GM23338 (cell line): ENCODE results near the gene B4GALT3. TPM values are rescaled to one million over a fixed set of nuclear protein-coding genes. Genes with fewer than 3 reads are reported as not detected.

Source experiments
- ATAC-seq: fragments of 200-7000 bp; cut with Tn5 transposase; 3 replicates; pipeline ENCODE4 v1.9.1; 2020
- DNase-seq: peaks from one replicate; pipeline ENCODE4 v3.0.0-alpha.2; 2015; ENCODE audit warnings: low spot score
- H2AFZ ChIP-seq: fragments of 200-600 bp; sonication (generic); 2 replicates; pipeline ENCODE4 v1.8.0; 2016; ENCODE audit warnings: antibody characterized with exemption, mild to moderate bottlenecking, moderate library complexity
- H3F3A ChIP-seq: fragments of 200-600 bp; sonication (generic); replicated peaks from 2 replicates; pipeline ENCODE4 v1.8.0; 2017; ENCODE audit warnings: antibody characterized with exemption, mixed run types, low read depth
- H3K27ac ChIP-seq: fragments of 200-600 bp; sonication (generic); 2 replicates; pipeline ENCODE4 v1.6.1; 2016; ENCODE audit warnings: low read depth
- H3K27me3 ChIP-seq: fragments of 200-600 bp; sonication (generic); 2 replicates; pipeline ENCODE4 v1.8.0; 2016; ENCODE audit warnings: mild to moderate bottlenecking, mixed run types, moderate library complexity; ENCODE audit not compliant: insufficient read depth
- H3K36me3 ChIP-seq: fragments of 200-600 bp; sonication (generic); 2 replicates; pipeline ENCODE4 v1.8.0; 2016; ENCODE audit warnings: mild to moderate bottlenecking; ENCODE audit not compliant: insufficient read depth
- H3K4me1 ChIP-seq: fragments of 200-600 bp; sonication (generic); 2 replicates; pipeline ENCODE4 v1.8.0; 2016; ENCODE audit warnings: mild to moderate bottlenecking, moderate library complexity; ENCODE audit not compliant: insufficient read depth
- H3K4me2 ChIP-seq: fragments of 200-600 bp; sonication (generic); 2 replicates; pipeline ENCODE4 v1.7.1; 2017; ENCODE audit warnings: mixed run types
- H3K4me3 ChIP-seq: fragments of 200-600 bp; sonication (generic); 2 replicates; pipeline ENCODE4 v1.6.1; 2016; ENCODE audit warnings: mixed run types
- H3K79me2 ChIP-seq: fragments of 200-600 bp; sonication (generic); replicated peaks from 2 replicates; pipeline ENCODE4 v1.8.0; 2017; ENCODE audit warnings: mild to moderate bottlenecking; ENCODE audit not compliant: insufficient read depth
- H3K9me2 ChIP-seq: fragments of 200-600 bp; sonication (generic); 2 replicates; pipeline ENCODE4 v1.8.0; 2017; ENCODE audit not compliant: insufficient read depth
- H4K20me1 ChIP-seq: fragments of 200-600 bp; sonication (generic); replicated peaks from 2 replicates; pipeline ENCODE4 v1.8.0; 2017; ENCODE audit warnings: mild to moderate bottlenecking; ENCODE audit not compliant: insufficient read depth
- H3K27ac Mint-ChIP-seq: 2 replicates; pipeline ENCODE4 v1.8.0; 2020; ENCODE audit warnings: inconsistent platforms, mild to moderate bottlenecking, moderate library complexity, mixed read lengths
- H3K27me3 Mint-ChIP-seq: 3 replicates; pipeline ENCODE4 v1.8.0; 2022; ENCODE audit warnings: low read depth, mild to moderate bottlenecking, moderate library complexity, mixed read lengths, inconsistent platforms; ENCODE audit not compliant: insufficient read depth, poor library complexity
- H3K36me3 Mint-ChIP-seq: 3 replicates; pipeline ENCODE4 v1.8.0; 2021; ENCODE audit warnings: low read depth, mild to moderate bottlenecking, inconsistent platforms, moderate library complexity, mixed read lengths
- H3K4me1 Mint-ChIP-seq: 3 replicates; pipeline ENCODE4 v1.8.0; 2020; ENCODE audit warnings: mild to moderate bottlenecking, inconsistent platforms, mixed read lengths
- H3K4me3 Mint-ChIP-seq: 3 replicates; pipeline ENCODE4 v1.8.0; 2021; ENCODE audit warnings: moderate library complexity, mild to moderate bottlenecking, inconsistent platforms, mixed read lengths
- H3K9me3 Mint-ChIP-seq: 3 replicates; pipeline ENCODE4 v1.8.0; 2020; ENCODE audit warnings: moderate library complexity, mild to moderate bottlenecking, inconsistent platforms, mixed read lengths
- CREB1 ChIP-seq: fragments of 250-450 bp; sonication (Bioruptor Pico); IDR thresholded peaks from 2 replicates; pipeline ENCODE4 v1.5.0; 2020; ENCODE audit warnings: low read depth, mild to moderate bottlenecking, moderate library complexity
- EZH2 ChIP-seq: fragments of 200-600 bp; sonication (generic); IDR thresholded peaks from one replicate; pipeline ENCODE4 v1.8.0; 2017; ENCODE audit warnings: antibody characterized with exemption, mild to moderate bottlenecking, low read depth; ENCODE audit not compliant: unreplicated experiment
- EZH2phosphoT487 ChIP-seq: fragments of 200-600 bp; sonication (generic); IDR thresholded peaks from one replicate; pipeline ENCODE4 v1.8.1; 2018; ENCODE audit warnings: antibody characterized with exemption; ENCODE audit not compliant: unreplicated experiment
- JUNB ChIP-seq: IDR thresholded peaks from one replicate; pipeline ENCODE4 v1.6.1; 2016; ENCODE audit warnings: antibody characterized with exemption; ENCODE audit not compliant: unreplicated experiment
- NANOG ChIP-seq: IDR thresholded peaks from 2 replicates; pipeline ENCODE4 v1.6.1; 2016; ENCODE audit warnings: antibody characterized with exemption, borderline replicate concordance
- POLR2AphosphoS5 ChIP-seq: IDR thresholded peaks from 2 replicates; pipeline ENCODE4 v1.6.1; 2016; ENCODE audit warnings: antibody characterized with exemption, low read depth
- STAT1 ChIP-seq: IDR thresholded peaks from one replicate; pipeline ENCODE4 v1.6.1; 2016; ENCODE audit warnings: antibody characterized with exemption; ENCODE audit not compliant: unreplicated experiment
- ZNF114 ChIP-seq: fragments of 250-450 bp; sonication (Bioruptor Pico); IDR thresholded peaks from 2 replicates; pipeline ENCODE4 v1.5.0; 2020; ENCODE audit warnings: mild to moderate bottlenecking, moderate library complexity
- polyA plus RNA-seq: library from polyadenylated mRNA; unstranded; fragments of >200 nt; fragmentation: Nextera tagmentation; extraction: Ambion mirVana; gene quantifications from 2 replicates; pipeline ENCODE4 v1.2.1, GENCODE V29; 2016
- total RNA-seq: library from RNA; depleted of rRNA; stranded (reverse); fragments of >200 nt; shearing (Covaris generic); gene quantifications from 2 replicates; pipeline ENCODE4 v1.2.3, GENCODE V29; 2014
- TF ChIP-seq, protein P1 (sequence below), 2 experiments: fragments of 200-600 bp in 1 of 2; sonication (generic) in 1 of 2; conservative IDR thresholded peaks; 2 replicates each; pipeline versions ENCODE4 v1.5.1 to v1.6.1; 2016 to 2017; ENCODE audit warnings: antibody characterized with exemption in 2 of 2, low read depth in 2 of 2, mild to moderate bottlenecking in 2 of 2, moderate library complexity in 1 of 2
- TF ChIP-seq, protein P2 (sequence below): fragments of 250-450 bp; sonication (Bioruptor Pico); IDR thresholded peaks from 2 replicates; pipeline ENCODE4 v1.5.0; 2020; ENCODE audit warnings: mild to moderate bottlenecking, moderate library complexity
- TF ChIP-seq, protein P3 (sequence below): IDR thresholded peaks from 2 replicates; pipeline ENCODE4 v1.6.1; 2016; ENCODE audit warnings: antibody characterized with exemption

Gene B4GALT3
- total and polyA plus RNA-seq, 2 experiments from 2014 or later = 24.2 to 35.8 TPM

DNA sequence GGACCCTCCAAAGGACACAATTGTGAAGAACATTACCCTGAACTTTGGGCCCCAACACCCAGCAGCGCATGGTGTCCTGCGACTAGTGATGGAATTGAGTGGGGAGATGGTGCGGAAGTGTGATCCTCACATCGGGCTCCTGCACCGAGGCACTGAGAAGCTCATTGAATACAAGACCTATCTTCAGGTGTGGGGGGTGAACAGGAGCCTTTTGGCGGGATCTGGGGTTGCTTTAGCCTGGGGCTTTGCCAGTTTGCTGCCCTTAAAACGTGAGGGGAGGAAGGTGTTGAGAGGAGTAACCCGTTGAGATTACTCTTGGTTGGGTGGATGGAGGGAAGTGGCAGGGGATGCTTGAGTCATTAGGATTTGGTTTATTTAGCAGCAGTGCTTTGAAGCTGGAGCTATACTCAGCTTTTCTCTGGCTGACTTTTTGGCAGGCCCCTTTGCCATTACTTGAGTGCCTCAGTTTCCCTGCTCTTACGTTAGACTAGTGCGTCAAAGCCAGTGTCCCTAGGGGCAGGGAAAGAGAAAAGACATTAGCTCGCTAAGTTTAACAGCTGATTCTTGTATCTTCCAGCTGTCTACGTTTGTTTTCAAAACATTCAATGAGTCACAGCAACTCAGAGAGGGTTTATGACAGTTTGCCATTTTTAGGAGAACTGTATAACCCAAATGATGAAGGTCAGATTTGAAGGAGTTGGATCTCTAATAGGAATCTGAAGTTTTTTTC, 29.3 kb upstream of the B4GALT3 start (continued):
- TF ChIP-seq, protein P1, sequence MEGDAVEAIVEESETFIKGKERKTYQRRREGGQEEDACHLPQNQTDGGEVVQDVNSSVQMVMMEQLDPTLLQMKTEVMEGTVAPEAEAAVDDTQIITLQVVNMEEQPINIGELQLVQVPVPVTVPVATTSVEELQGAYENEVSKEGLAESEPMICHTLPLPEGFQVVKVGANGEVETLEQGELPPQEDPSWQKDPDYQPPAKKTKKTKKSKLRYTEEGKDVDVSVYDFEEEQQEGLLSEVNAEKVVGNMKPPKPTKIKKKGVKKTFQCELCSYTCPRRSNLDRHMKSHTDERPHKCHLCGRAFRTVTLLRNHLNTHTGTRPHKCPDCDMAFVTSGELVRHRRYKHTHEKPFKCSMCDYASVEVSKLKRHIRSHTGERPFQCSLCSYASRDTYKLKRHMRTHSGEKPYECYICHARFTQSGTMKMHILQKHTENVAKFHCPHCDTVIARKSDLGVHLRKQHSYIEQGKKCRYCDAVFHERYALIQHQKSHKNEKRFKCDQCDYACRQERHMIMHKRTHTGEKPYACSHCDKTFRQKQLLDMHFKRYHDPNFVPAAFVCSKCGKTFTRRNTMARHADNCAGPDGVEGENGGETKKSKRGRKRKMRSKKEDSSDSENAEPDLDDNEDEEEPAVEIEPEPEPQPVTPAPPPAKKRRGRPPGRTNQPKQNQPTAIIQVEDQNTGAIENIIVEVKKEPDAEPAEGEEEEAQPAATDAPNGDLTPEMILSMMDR (conservative IDR thresholded peaks at IDR 0.05; ENCODE audit: low read depth in 2 of 2) = no peak
- TF ChIP-seq EZH2 = no peak
- no peak for TF ChIP-seq NANOG
- no peak for TF ChIP-seq ZNF114 (CRISPR knock-in tag)

DNA sequence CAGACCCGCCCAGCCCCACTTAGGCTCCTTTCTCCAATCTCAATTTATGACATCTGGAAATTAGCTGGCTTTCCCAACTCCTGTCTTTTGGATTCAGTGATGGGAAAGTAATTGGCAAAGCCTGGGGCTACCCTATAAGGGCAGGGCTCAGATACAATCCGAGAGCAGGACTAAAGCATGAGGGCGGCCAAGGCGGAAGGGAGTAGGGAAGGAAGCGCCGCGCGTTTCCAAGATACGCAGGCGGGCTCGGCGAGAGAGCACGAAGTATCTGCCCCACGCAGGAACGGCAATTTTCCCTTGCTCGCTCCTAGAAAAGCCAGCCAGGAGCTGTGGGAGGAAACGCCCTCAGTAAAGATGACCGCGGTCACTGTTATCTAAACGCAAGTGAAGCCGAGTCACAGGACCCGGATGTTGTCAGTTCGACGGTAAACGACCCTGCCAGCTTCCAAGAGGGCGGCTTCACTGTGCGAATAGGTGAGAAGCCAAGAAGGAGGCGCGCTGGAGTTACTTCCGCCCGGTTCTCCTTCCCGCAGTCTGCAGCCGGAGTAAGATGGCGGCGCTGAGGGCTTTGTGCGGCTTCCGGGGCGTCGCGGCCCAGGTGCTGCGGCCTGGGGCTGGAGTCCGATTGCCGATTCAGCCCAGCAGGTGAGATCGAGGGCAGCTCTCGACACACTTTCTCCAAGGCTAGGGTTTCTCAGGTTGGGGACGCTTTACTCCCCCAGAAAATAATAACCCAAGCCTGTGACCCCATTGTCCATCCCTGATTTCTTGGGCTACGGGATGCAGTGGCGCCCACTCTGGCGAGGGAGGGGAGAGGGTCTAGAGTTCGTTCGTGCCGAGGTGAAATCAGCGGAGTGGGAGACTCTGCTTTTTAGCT, 24.8 kb upstream of the B4GALT3 start, which contains the start of gene NDUFS2:
NDUFS2 (plus strand) TSS at position 532 of the 877 bp plus-strand sequence; CDS start at position 551, 19 bp downstream.
- peak within 1 kb of the TSS; percentile 57 for H2AFZ ChIP-seq
- ATAC-seq = peak; percentile 73
- H3K9me3 Mint-ChIP-seq = no peaks in the 10 kb centered on the region; the same call in 2 of the 3 replicates
- no peak for TF ChIP-seq STAT1
- TF ChIP-seq CREB1 = peak; percentile 74
- no peak for TF ChIP-seq EZH2phosphoT487
- TF ChIP-seq, protein P2, sequence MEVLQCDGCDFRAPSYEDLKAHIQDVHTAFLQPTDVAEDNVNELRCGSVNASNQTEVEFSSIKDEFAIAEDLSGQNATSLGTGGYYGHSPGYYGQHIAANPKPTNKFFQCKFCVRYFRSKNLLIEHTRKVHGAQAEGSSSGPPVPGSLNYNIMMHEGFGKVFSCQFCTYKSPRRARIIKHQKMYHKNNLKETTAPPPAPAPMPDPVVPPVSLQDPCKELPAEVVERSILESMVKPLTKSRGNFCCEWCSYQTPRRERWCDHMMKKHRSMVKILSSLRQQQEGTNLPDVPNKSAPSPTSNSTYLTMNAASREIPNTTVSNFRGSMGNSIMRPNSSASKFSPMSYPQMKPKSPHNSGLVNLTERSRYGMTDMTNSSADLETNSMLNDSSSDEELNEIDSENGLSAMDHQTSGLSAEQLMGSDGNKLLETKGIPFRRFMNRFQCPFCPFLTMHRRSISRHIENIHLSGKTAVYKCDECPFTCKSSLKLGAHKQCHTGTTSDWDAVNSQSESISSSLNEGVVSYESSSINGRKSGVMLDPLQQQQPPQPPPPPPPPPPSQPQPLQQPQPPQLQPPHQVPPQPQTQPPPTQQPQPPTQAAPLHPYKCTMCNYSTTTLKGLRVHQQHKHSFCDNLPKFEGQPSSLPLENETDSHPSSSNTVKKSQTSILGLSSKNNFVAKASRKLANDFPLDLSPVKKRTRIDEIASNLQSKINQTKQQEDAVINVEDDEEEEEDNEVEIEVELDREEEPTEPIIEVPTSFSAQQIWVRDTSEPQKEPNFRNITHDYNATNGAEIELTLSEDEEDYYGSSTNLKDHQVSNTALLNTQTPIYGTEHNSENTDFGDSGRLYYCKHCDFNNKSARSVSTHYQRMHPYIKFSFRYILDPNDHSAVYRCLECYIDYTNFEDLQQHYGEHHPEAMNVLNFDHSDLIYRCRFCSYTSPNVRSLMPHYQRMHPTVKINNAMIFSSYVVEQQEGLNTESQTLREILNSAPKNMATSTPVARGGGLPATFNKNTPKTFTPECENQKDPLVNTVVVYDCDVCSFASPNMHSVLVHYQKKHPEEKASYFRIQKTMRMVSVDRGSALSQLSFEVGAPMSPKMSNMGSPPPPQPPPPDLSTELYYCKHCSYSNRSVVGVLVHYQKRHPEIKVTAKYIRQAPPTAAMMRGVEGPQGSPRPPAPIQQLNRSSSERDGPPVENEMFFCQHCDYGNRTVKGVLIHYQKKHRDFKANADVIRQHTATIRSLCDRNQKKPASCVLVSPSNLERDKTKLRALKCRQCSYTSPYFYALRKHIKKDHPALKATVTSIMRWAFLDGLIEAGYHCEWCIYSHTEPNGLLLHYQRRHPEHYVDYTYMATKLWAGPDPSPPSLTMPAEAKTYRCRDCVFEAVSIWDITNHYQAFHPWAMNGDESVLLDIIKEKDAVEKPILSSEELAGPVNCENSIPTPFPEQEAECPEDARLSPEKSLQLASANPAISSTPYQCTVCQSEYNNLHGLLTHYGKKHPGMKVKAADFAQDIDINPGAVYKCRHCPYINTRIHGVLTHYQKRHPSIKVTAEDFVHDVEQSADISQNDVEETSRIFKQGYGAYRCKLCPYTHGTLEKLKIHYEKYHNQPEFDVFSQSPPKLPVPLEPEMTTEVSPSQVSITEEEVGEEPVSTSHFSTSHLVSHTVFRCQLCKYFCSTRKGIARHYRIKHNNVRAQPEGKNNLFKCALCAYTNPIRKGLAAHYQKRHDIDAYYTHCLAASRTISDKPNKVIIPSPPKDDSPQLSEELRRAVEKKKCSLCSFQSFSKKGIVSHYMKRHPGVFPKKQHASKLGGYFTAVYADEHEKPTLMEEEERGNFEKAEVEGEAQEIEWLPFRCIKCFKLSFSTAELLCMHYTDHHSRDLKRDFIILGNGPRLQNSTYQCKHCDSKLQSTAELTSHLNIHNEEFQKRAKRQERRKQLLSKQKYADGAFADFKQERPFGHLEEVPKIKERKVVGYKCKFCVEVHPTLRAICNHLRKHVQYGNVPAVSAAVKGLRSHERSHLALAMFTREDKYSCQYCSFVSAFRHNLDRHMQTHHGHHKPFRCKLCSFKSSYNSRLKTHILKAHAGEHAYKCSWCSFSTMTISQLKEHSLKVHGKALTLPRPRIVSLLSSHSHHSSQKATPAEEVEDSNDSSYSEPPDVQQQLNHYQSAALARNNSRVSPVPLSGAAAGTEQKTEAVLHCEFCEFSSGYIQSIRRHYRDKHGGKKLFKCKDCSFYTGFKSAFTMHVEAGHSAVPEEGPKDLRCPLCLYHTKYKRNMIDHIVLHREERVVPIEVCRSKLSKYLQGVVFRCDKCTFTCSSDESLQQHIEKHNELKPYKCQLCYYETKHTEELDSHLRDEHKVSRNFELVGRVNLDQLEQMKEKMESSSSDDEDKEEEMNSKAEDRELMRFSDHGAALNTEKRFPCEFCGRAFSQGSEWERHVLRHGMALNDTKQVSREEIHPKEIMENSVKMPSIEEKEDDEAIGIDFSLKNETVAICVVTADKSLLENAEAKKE (CRISPR knock-in tag) = no peak
- TF ChIP-seq POLR2AphosphoS5 = peak; percentile 89
- TF ChIP-seq, protein P3, sequence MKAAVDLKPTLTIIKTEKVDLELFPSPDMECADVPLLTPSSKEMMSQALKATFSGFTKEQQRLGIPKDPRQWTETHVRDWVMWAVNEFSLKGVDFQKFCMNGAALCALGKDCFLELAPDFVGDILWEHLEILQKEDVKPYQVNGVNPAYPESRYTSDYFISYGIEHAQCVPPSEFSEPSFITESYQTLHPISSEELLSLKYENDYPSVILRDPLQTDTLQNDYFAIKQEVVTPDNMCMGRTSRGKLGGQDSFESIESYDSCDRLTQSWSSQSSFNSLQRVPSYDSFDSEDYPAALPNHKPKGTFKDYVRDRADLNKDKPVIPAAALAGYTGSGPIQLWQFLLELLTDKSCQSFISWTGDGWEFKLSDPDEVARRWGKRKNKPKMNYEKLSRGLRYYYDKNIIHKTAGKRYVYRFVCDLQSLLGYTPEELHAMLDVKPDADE = peak; percentile 98
- TF ChIP-seq, protein P1 (conservative IDR thresholded peaks at IDR 0.05; ENCODE audit: low read depth in 2 of 2) = peak; percentile 50 to 52
- TF ChIP-seq JUNB = no peak
- 0 out of 2 replicates have a peak, but pooled peaks have one; percentile 32 for TF ChIP-seq NANOG

More for the DNA sequence above, 24.8 kb upstream of the B4GALT3 start, which contains the start of gene NDUFS2:
- H3F3A ChIP-seq = peaks cover 35% of the 10 kb centered on the region; the same call in 1 of the 2 replicates
- peaks cover 32% of the 10 kb centered on the region for H3K79me2 ChIP-seq
- H3K36me3 ChIP-seq = peaks cover 11% of the 10 kb centered on the region
- peaks cover 35% of the 10 kb centered on the region for H3K36me3 Mint-ChIP-seq
- no peaks in the 10 kb centered on the region; the same call in 1 of the 2 replicates for H4K20me1 ChIP-seq
- peak within 1 kb of the TSS; percentile 85 for H3K4me2 ChIP-seq
- H3K27ac Mint-ChIP-seq = peak within 1 kb of the TSS; percentile 98
- H3K4me3 Mint-ChIP-seq = peak within 1 kb of the TSS; percentile 89
- H3K4me1 ChIP-seq = peaks cover 46% of the 10 kb centered on the region
- H3K4me1 Mint-ChIP-seq = peaks cover 52% of the 10 kb centered on the region
- H3K27me3 Mint-ChIP-seq = peaks cover 17% of the 10 kb centered on the region
- H3K4me3 ChIP-seq = peak within 1 kb of the TSS; percentile 66
- no peaks in the 10 kb centered on the region for H3K27me3 ChIP-seq
- peak; percentile 100 for DNase-seq
- H3K27ac ChIP-seq = peak within 1 kb of the TSS; percentile 99
- H3K9me2 ChIP-seq = no peaks in the 10 kb centered on the region
